Activated CD4-positive, CD25-positive, alpha-beta regulatory T cell treated with anti-CD3 and anti-CD28 coated beads, Interleukin-2, amount 50 U/mL, for 24 hours (primary cell): ENCODE results near the gene CFTR.

ENCODE experiments used
- ATAC-seq, 2 donors: fragments of 150-1000 bp; cut with Tn5 transposase; one replicate each; pipeline ENCODE4 v1.10.0; 2021; ENCODE audit warnings: mild to moderate bottlenecking in 1 of 2, moderate library complexity in 1 of 2

Gene CFTR

GRCh38 chr7:117592011-117592635 is 112.3 kb downstream of the CFTR start:
- no peak for ATAC-seq

GRCh38 chr7:117596134-117596533 is 116.3 kb downstream of the CFTR start:
- no peak for ATAC-seq

- ATAC-seq: no peak
Observed at GRCh38 chr7:117597755-117598154, 117.9 kb downstream of the CFTR start.

GRCh38 chr7:117600911-117601310 is 121.1 kb downstream of the CFTR start:
- ATAC-seq: no peak

- no peak for ATAC-seq
Observed at GRCh38 chr7:117603627-117604026, 123.8 kb downstream of the CFTR start.

GRCh38 chr7:117605712-117606111 is 125.9 kb downstream of the CFTR start:
- ATAC-seq: no peak

GRCh38 chr7:117606132-117606531 is 126.3 kb downstream of the CFTR start:
- ATAC-seq: no peak

- ATAC-seq: no peak
Observed at GRCh38 chr7:117610396-117610795, 130.6 kb downstream of the CFTR start.

- no peak for ATAC-seq
Observed at GRCh38 chr7:117612637-117613036, 132.8 kb downstream of the CFTR start.

GRCh38 chr7:117616694-117617093 is 136.9 kb downstream of the CFTR start:
- ATAC-seq: no peak

- ATAC-seq: no peak
Observed at GRCh38 chr7:117619681-117620080, 139.9 kb downstream of the CFTR start.

- no peak for ATAC-seq
Observed at GRCh38 chr7:117621075-117621618, 141.3 kb downstream of the CFTR start.

- ATAC-seq: no peak
Observed at GRCh38 chr7:117623606-117624005, 143.8 kb downstream of the CFTR start.

- no peak for ATAC-seq
Observed at GRCh38 chr7:117630501-117630900, 150.7 kb downstream of the CFTR start.

GRCh38 chr7:117630907-117631564 is 151.2 kb downstream of the CFTR start:
- ATAC-seq: no peak

GRCh38 chr7:117631652-117632051 is 151.8 kb downstream of the CFTR start:
- no peak for ATAC-seq

- no peak for ATAC-seq
Observed at GRCh38 chr7:117637937-117638336, 158.1 kb downstream of the CFTR start.

GRCh38 chr7:117639966-117640365 is 160.1 kb downstream of the CFTR start:
- ATAC-seq: no peak

GRCh38 chr7:117640465-117640864 is 160.6 kb downstream of the CFTR start:
- ATAC-seq: no peak

GRCh38 chr7:117645481-117646165 is 165.8 kb downstream of the CFTR start:
- no peak for ATAC-seq

- no peak for ATAC-seq
Observed at GRCh38 chr7:117648203-117648866, 168.5 kb downstream of the CFTR start.

GRCh38 chr7:117652943-117653680 is 173.3 kb downstream of the CFTR start:
- ATAC-seq: no peak

- no peak for ATAC-seq
Observed at GRCh38 chr7:117654780-117655179, 175.0 kb downstream of the CFTR start.
